ENCODE results near the gene WDFY4.

The WDFY4 gene

GRCh38 chr10:48751730-48752129, 67.1 kb downstream of the WDFY4 start:
- no peak for DNase-seq

GRCh38 chr10:48758411-48758810, 73.7 kb downstream of the WDFY4 start:
- DNase-seq: no peak

- DNase-seq: no peak
Observed at GRCh38 chr10:48759113-48759901, 74.6 kb downstream of the WDFY4 start.

- no peak for DNase-seq
Observed at GRCh38 chr10:48760983-48761382, 76.3 kb downstream of the WDFY4 start.

- no peak for DNase-seq
Observed at GRCh38 chr10:48762064-48763042, 77.7 kb downstream of the WDFY4 start.

GRCh38 chr10:48763403-48763965, 78.8 kb downstream of the WDFY4 start:
- no peak for DNase-seq

DNA sequence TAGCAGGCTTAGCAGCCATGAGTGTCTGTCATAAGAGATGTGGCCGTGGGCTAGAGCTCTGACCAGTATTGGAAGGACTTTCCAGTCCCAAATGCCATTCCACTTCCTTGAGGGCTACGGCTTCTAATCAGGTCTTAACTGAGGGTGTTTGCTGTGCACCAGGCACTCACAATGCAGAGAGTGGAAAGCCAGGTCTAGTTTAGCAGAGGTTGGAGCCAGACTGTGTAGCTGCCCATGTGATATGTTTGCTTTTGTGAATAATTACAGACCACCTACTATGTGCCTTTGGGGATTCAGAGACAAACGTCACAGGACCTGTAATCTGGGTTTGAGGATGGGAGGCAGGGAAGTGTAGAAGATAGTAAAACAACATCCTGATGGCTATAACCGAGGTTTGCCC, 79.8 kb downstream of the WDFY4 start:
- DNase-seq: no peak

GRCh38 chr10:48765039-48765438, 80.4 kb downstream of the WDFY4 start:
- no peak for DNase-seq

DNA sequence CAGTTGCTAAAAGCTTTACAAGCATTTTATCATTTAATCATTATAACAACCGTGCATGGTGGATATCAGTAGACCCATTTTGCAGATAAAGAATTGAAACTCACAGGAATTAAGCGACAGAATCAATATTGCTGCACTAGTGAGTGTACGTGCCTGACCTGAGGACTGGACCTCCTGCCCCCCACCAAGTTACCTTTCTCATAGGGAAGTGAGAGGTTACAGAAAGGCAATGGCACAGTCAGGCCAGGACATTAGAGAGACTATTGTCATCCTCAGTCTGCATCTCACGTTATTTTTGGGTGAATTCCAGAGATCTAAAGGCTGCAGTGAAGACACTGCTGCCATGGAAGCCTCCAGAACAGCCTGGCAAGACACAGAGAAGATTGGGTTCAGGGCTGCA, 80.9 kb downstream of the WDFY4 start:
- DNase-seq: no peak

DNA sequence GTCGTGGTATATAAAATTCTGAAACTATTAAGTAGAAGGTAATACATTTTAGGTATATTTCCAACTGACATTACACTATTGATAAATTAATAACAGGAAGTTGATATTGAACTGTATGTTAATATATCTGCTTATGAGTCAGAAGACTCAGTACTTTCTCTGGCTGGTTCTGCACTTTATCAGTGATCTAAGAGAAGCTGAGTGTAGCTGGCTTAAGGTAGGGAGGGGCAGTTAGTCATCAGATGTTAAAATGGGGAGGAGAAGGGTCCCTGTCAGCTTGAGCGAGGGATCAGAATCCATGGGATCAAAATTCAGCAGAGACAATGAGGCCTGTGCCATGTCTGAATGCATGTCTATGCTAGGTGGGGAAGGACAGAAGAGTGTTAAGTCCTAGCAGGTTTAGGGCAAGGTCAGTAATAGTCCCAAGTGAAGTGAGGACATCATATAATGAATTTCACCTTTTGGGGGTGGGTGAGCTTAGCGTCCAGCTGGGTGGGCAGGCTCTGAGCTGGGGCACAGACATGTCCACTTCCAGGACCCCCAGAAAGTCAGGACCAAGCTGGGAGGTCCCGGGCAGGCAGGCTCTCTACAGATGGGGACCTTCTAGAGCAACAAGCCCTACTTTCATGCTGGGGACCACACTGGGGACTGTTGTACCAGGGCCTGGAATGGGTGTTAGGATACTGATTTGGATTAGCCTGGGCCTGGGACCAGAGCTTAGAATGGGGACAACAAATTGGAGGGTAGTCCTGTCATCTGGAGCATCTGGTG, 82.9 kb downstream of the WDFY4 start:
- no peak for DNase-seq

DNA sequence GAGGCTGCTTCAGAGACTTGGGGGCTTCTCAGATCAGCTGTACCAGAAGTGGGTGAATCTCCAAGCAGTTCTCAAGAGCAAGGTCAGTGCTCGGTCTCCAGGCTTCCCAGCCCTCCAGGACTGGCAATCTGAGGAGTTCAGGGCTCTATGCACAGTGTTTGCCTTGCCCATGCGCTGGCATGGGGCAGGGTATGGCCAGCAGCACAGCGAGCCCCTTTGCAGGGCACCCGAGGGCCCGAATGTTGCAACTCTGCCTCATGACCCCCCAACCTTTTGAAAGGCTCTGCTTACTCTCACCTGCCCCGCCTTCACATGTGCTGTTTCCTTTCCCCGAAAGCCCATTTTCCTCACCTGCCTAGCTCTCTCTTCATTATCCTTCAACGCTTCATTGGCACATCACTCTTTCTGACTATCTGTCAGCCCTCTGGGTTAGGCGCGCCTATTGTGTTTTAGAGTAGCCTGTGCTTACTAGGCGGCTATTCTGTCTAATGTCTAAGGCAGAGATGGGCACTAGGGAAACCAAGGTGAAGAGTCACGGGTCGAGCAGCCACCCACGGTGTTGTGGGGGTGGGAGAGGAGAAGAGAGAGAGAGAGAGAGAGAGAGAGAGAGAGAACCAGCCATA, 83.6 kb downstream of the WDFY4 start:
- no peak for DNase-seq

DNA sequence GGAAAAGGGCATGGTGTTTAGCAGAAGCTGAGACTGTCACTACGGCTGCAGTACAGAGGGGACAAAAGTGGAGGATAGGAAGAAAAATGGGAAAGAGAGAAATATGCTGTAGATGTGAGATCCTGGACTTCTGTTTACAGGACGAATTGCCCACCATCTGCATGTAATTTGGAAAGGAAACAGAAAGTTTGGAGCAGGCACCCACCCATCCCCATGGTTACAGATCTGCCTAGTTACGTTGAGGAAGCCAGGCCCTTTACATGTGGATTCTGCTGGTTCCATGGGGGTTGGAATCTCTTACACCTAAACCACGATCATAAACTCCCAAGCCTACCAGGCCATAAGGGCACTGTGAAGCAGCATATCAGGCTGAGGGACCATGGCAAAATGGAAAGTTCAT, 84.3 kb downstream of the WDFY4 start:
- no peak for DNase-seq

GRCh38 chr10:48769706-48770435, 85.2 kb downstream of the WDFY4 start:
- DNase-seq: no peak

DNA sequence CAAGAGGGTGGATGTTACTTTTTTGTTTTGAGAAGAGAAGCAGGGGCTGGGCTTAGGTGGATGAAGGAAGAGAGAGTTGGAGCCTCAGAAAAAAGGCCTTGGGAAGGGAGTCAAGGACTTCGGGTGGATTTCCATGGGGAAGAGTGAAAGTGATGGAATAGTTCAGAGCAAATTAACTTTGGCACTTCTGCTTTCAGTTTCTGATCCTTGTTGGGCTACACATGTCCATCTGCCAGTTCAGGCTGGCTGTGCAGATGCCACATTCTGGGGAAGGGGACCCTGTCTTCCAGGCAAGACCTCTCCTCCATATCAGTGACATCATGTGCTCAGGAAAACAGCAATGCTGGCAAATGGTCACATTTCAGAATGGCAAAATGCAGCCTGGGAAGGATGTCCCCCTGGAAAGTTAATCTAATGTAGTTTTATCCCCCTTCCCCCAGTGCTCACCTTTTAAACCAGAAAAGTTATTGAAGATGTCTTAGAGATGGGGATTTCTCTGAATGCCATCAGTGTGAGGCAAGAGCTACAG, 86.0 kb downstream of the WDFY4 start:
- DNase-seq: no peak

DNA sequence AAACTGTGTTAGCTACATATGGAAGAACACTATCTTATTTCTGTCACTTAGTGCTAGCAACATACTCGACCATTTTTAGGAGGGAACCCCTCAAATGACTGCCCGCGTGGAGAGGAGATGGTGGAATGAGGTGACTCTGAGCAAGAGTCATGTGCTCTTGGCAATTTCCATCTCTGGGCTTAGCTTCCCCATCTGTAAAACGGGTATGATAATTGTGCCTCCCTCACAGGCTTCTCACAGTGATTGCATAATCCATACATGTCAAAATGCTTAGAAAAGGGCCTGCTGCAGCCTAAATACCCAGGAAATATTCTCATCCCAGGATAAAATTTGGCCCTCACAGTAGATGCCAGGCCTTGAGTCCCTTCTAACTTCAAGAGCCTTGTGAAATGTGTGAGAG, 86.6 kb downstream of the WDFY4 start:
- no peak for DNase-seq

DNA sequence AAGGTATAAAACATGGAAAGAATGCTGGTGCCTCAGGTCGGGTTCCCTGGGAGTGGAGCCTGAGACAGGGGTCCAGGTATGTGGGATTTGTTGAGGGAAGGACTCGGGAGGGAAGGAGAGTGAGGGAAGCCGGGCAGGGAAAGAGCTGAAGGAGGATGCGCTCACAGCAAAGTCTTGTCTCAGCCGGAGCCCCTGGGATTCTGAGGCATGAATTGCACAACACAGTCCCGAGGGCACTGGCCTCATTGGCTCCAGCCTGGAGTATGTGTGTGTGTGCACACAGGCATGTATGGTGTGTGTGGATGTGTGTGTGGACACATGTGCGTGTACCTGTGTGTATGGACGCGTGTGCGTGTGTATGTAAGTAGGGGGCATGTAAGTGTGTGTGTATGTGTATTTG, 87.4 kb downstream of the WDFY4 start:
- no peak for DNase-seq

GRCh38 chr10:48773580-48773979, 88.9 kb downstream of the WDFY4 start:
- no peak for DNase-seq

DNA sequence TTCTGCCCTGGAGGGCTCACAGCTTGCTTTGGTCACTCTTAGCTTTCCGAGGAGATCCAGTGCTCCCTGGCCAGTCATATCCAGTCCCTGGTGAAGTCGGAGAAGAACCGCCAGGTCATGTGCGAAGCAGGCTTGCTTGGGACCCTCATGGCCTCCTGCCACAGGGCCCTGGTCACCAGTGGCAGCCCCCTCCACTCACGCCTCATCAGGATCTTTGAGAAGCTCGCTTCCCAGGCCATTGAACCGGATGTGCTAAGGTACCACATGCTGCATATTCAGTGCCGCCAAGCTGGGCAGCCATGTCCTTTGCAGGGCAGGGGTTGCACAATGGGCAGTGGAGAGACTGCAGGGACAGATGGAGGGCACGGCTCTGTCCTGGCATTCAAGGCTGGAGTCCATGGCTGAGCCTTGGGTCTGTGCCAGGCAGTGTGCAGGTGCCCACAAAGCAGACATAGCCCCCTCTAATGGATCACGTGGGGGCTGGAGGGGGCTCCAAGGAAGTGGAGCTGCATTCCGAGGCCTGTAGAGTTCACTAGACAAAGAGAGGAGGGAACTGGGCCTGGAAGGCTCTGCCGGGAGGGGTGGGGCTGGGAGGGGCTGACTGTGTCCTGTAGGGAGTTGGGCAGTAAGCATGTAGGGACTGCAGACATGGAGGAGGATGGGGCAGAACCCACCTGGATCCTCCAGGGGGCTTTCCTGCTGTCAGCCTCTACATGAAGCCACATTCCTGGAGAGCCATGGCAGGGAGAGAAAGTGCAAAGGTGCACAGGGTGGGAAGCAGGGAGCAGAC, 89.9 kb downstream of the WDFY4 start:
- DNase-seq: no peak

DNA sequence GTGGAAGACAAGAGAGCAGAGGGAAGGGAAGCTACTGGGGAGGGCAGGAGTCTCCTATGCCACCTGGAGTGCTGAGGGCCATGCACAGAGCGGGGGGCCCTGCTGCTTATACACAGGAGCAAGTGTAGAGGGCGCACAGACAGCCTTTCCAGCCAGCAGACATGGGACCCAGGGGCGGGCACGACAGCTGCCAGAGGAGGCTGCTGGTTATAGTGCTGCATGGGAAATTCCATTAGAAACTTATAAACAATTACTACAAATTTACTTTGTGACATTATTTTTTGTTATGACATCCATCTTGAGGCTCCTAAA, 90.5 kb downstream of the WDFY4 start:
- DNase-seq: no peak

DNA sequence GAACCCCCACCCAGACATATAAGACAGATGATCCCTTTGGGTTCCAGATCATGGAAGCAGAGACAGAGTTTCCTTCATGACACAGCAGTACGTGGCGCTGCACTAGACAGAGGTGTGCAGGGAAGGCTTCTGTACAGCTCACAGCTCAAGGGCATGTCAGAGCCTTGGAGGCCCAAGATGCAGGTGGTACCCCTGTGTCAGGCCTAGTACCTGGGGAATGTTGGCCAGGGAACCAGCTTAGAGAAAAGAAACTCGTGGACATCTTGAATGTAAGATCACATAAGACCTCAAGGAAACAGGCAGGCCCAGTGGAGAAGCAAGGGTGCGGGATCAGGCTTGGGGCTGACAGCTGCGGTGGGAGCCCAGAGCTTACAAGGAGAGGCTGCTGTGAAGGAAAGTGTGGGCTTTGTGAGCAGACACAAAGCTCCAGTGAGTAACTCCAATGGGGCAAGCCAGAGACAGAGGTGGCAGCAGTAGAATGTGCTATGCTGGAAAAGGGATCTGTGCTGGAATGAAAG, 91.4 kb downstream of the WDFY4 start:
- no peak for DNase-seq

- DNase-seq: no peak
Observed at GRCh38 chr10:48776528-48776927, 91.9 kb downstream of the WDFY4 start.

All from NCI-H510A (cell line).